ENCODE data around the gene VPS4A.

The VPS4A gene

GRCh38 chr16:69315486-69316311 lies 4.5 kb downstream of the VPS4A start:
- no peak for TF ChIP-seq CTCF (conservative IDR thresholded peaks at IDR 0.05; ENCODE audit: low read length)
- no peak overlapping the region for H3K4me3 ChIP-seq (ENCODE audit: low read length)
- DNase-seq (ENCODE audit: low read depth): no peak

DNA sequence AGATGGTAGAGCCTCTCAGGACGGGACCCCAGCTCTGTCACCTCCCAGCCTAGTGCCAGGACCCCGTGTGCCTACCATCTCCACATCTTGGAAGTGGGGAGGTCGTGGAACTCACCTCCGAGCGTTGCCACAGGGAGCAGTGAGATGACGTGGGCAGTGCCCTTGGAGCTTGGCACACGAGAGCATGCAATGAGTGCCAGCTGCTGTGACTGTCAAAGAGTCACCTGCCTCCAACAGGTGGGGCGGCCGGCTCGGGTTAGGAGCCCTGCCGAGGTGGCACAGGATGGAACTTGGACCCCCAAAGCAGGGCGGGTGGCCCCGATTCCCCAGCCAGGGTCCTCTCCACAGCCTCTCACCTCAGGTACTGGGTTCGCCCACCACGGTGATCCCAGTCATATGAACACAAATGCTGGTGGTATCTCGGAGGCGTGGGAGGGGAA lies 5.5 kb downstream of the VPS4A start:
- no peak for TF ChIP-seq CTCF (conservative IDR thresholded peaks at IDR 0.05; ENCODE audit: low read length)
- no peak overlapping the region for H3K4me3 ChIP-seq (ENCODE audit: low read length)
- no peak for DNase-seq (ENCODE audit: low read depth)

GRCh38 chr16:69318177-69318910 lies 7.2 kb downstream of the VPS4A start:
- no peak for DNase-seq (ENCODE audit: low read depth)
- H3K4me3 ChIP-seq (ENCODE audit: low read length): no peak overlapping the region
- no peak for TF ChIP-seq CTCF (conservative IDR thresholded peaks at IDR 0.05; ENCODE audit: low read length)

DNA sequence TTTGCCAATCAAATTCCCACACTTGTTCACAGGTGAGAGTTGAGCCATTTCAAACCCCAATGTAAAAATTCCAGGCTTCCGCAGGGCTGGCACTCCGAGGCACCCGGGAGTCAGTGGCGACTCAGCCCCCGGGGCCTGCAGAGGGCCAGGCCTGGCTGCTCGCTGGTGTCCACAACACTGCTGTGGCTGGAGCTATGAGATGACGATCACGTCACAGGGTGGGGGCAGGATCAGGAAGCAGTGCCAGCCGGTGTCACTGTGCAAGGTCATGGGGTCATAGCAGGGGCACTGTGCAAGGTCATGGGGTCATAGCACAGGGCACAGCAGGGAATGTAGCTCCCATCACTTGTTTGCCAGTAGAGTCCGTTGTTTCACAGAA lies 7.8 kb downstream of the VPS4A start:
- no peak overlapping the region for H3K4me3 ChIP-seq (ENCODE audit: low read length)
- DNase-seq (ENCODE audit: low read depth): no peak
- no peak for TF ChIP-seq CTCF (conservative IDR thresholded peaks at IDR 0.05; ENCODE audit: low read length)

DNA sequence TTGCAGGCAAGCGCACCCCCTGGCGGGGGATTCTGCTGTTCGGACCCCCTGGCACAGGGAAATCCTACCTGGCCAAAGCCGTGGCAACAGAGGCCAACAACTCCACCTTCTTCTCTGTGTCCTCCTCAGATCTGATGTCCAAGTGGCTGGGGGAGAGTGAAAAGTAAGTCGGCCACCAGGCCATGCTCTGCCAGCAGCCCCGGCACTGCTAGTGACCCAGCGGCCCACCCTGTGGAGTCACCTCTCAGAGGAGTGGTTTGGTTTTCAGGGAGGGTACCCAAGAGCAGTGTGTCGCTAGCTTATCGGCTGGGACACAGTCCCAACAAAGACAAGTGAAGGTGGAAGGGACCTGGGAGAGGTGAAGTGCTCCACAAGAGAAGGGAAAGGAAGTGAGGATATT lies 8.2 kb downstream of the VPS4A start:
- TF ChIP-seq CTCF (conservative IDR thresholded peaks at IDR 0.05; ENCODE audit: low read length): no peak
- H3K4me3 ChIP-seq (ENCODE audit: low read length): no peak overlapping the region
- DNase-seq (ENCODE audit: low read depth): no peak

DNA sequence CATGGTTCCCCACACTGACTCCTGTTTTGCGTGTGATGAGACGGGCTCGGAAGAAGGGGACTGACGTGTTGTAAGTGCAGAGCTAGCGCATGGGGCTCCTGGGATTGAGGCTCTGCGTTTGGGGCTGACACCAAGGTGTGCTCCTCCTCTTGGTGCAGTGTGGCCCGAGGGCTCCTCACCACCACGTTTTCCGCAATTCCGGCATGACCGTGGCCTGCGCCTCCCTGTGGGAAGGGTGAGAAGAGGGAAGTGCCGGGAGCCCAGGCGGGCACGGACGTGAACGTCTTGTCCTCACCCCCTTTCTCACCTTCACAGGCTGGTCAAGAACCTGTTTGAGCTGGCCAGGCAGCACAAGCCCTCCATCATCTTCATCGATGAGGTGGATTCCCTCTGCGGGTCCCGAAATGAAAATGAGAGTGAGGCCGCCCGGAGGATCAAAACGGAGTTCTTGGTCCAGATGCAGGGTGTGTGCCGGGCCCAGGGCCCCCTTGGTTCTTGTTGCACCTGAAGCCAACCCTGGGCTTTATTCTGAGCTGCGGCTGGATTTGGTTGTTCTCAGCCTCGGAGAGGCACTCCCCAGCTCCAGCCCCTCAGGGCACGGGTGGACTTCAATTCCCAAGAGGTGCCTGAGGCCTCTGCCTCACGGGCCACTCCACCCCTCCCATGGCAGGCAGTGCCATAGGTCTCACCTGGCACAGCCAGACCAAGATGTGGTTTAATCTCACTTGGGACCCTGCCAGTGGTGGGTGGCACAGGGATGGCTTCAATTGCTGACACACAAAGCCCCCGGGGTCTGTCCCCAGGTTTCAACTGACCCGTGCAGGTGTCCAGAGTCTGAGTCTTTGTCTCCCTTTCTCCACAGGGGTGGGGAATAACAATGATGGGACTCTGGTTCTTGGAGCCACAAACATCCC lies 8.9 kb downstream of the VPS4A start:
- DNase-seq (ENCODE audit: low read depth): no peak
- H3K4me3 ChIP-seq (ENCODE audit: low read length): no peak overlapping the region
- no peak for TF ChIP-seq CTCF (conservative IDR thresholded peaks at IDR 0.05; ENCODE audit: low read length)
